Limb (tissue), 2 donors: ENCODE results near the gene MYCBPAP.
"Not testable (repeated sequence)": the region's sequence is repeated elsewhere in the genome, so short reads cannot be mapped to it uniquely, and the experiment has no call there.

ENCODE experiments used
- DNase-seq, 2 donors: peaks; one replicate each; pipeline ENCODE4 v3.0.0-alpha.2; 2016; ENCODE audit errors: extremely low spot score in 2 of 2

The MYCBPAP gene

DNA sequence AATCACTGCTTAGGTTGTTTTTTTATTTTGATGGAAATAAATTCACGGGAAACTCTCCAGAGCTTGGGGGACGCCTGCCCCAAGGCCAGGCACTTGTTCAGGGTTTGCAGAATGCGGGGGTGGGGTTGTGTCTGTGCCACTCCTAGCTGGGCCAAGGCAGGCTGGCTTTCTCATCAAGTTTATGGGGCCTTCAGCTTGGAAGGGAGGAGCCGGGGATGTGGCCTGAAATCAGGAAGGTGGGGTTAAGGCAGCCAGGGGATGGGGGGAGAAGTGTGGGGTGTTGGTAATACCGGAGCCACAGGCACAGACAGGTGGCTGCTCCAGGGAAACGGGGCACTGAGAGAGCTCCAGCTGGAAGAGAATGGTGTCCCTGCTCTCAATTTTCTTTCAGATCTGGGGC lies 37.8 kb upstream of the MYCBPAP start:
- no peak for DNase-seq

DNA sequence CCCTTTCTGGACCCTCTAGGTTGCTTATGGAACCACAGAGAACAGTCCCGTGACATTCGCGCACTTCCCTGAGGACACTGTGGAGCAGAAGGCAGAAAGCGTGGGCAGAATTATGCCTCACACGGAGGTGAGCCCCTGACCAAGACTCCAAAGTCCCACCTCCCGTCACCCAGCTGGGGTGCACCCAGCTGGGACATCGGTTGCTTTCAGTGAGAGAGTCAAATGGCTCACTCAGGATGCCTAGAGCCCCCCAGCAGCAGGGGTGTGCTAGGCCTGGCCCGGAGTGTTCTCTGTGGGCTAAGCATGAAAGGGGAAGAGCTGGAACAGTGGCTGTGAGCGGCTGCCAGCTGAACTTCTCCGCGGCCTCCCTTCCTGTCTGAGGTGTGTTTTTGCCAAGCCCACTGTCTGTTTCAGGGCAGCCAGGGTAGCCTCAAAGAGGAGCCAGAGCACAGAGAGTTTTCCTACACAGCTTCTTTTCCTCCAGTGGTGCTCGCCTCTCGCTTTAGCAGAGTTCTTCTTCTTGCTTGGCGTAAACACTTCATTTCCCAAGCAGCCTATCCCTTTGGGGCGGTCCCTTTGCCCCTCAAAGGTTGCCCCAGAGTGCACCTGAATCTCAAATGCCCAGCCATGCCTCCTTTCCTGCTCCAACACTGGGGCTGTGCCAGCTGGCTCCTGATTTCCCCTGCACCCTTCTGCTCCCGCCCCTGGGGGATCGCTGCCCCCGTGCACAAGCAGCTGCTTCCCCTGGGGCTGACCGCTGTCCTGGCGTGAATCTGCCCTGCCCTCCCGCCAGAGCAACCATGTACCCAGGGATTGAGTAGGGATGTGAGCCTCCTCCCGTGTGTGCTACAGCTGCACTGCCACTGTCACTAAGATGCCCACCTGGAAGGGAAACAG lies 37.0 kb upstream of the MYCBPAP start:
- no peak for DNase-seq

DNA sequence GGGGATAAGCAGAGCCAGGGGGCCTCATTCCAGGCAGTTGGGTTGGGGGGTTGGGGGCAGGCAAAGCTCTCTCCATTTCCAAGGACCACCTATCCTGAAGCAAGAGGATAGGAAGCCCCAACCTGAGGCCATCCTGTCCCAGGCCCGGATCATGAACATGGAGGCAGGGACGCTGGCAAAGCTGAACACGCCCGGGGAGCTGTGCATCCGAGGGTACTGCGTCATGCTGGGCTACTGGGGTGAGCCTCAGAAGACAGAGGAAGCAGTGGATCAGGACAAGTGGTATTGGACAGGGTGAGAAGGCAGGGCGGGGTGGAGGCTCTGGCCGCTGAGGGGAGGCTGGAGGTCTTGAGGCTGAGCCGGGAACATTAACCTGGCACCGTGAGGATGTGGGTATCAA lies 36.0 kb upstream of the MYCBPAP start:
- no peak for DNase-seq

DNA sequence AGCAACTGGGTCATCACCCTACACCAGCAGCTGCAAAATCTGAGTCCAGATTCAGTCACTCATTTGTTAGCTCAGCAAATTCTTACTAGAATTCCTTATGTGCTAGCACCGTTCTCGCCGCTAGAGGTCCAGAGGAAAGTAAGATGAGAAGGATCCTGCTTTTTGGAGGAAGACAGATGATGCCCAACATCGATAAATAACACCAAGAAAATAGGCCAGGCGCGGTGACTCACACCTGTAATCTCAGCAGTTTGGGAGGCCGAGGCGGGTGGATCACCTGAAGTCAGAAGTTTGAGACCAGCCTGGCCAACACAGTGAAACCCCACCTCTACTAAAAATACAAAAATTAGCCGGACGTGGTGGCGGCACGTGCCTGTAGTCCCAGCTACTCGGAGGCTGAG lies 35.5 kb upstream of the MYCBPAP start:
- peak in 1 of 2 donors; percentile 51 for DNase-seq

DNA sequence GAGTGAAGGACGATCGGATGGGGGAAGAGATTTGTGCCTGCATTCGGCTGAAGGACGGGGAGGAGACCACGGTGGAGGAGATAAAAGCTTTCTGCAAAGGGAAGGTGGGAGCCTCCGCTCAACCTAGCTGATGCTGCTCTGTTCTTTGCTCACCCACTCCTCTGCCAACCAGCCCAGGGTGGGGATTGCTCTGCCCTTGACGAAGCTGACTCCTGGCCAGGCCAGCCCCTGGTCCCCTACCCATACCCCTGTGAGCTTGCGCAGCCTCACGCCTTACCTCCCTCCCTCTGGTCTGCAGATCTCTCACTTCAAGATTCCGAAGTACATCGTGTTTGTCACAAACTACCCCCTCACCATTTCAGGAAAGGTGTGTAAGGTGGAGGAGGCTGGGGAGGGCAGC lies 34.3 kb upstream of the MYCBPAP start:
- no peak for DNase-seq

DNA sequence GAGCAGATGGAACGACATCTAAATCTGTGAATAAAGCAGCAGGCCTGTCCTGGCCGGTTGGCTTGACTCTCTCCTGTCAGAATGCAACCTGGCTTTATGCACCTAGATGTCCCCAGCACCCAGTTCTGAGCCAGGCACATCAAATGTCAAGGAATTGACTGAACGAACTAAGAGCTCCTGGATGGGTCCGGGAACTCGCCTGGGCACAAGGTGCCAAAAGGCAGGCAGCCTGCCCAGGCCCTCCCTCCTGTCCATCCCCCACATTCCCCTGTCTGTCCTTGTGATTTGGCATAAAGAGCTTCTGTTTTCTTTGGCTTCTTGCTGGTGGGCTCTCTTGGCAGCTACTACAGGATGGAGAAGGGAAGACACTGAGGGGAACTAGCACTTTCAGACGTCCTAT lies 33.7 kb upstream of the MYCBPAP start:
- DNase-seq: no peak

DNA sequence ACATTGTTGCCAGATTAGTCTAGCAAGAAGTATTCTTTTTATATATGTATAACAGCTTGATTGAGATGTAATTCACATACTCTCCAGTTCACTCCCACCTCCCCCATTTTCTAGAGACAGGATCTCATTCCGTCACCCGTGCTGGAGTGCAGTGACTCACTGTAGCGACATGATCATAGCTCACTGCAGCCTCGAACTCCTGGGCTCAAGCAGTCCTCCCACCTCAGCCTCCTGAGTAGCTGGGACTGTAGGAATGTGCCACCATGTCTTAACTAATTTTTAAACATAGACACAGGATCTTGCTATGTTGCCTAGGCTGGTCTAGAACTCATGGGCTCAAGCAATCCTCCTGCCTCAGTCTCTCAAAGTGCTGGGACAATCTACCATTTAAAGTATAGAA lies 32.9 kb upstream of the MYCBPAP start:
- DNase-seq: no peak

DNA sequence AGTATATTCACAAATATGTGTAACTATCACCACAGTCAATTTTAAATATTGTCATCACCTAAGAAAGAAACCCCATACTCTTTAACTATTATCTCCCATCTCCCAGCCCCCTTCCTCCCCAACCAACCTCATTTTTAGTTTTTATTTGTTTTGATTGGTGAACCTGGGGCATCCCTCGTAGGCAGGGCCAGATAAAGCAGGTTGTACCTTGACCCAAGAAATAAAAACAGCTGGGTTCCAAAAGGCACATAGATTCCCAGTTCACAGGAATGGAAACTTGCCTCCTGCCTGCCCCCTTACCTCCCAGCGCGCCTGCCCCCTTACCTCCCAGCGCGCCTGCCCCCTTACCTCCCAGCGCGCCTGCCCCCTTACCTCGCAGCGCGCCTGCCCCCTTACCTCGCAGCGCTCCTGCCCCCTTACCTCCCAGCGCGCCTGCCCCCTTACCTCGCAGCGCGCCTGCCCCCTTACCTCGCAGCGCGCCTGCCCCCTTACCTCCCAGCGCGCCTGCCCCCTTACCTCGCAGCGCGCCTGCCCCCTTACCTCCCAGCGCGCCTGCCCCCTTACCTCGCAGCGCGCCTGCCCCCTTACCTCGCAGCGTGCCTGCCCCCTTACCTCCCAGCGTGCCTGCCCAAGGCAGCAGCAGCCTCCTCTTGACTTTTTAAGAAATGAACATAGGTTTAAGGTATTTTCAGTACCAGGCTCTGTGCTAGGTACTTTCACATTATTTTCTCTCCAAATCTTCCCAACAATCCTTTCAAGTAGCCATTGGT lies 32.3 kb upstream of the MYCBPAP start:
- DNase-seq: not testable (repeated sequence)

DNA sequence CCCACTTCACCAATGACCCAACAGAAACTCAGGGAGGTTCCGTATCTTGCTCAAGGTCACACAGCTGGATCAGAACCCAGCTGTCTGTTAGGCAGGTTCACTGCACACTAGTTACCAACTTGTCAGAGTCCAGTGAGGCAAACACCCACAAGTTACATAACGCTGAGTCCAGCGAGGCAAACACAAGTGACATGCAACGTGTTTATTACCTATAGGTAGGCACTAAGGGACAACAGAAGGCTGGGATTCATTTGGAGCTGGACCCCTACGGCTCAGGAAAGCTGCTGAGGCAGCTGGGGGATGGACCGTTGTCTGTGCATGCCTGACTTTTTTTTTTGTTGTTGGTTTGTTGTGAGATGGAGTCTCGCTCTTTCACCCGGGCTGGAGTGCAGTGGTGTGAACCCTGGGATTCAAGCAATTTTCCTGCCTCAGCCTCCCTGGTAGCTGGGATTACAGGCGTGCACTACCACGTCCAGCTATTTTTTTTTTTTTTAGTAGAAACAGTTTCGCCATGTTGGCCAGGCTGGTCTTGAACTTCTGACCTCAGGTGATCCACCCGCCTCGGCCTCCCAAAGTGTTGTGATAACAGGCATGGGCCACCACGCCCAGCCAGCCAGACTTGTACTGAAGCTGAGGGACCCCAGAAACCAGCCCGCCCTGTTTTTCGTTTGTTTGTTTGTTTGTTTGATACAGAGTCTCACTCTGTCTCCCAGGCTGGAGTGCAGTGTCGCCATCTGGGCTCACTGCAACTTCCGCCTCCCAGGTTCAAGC lies 31.5 kb upstream of the MYCBPAP start:
- DNase-seq: no peak

DNA sequence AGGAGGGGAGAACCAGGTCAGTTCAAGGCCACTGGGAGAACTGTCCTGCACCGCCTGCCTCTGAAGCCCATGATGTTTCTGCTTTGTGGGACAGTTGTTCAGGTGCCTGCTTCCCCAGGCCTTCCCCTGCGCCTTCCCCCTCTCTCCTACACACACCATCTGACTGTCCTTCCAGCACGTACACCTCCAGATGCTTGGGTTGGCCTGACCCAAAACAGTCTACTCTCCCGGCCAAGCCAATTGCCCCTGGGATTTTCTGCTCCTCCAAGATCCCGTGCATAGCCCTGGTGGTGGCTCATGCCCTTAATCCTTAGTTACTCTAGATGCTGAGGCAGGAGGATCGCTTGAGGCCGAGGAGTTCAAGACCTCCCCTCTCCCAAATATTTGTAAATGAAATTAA lies 30.3 kb upstream of the MYCBPAP start:
- no peak for DNase-seq

DNA sequence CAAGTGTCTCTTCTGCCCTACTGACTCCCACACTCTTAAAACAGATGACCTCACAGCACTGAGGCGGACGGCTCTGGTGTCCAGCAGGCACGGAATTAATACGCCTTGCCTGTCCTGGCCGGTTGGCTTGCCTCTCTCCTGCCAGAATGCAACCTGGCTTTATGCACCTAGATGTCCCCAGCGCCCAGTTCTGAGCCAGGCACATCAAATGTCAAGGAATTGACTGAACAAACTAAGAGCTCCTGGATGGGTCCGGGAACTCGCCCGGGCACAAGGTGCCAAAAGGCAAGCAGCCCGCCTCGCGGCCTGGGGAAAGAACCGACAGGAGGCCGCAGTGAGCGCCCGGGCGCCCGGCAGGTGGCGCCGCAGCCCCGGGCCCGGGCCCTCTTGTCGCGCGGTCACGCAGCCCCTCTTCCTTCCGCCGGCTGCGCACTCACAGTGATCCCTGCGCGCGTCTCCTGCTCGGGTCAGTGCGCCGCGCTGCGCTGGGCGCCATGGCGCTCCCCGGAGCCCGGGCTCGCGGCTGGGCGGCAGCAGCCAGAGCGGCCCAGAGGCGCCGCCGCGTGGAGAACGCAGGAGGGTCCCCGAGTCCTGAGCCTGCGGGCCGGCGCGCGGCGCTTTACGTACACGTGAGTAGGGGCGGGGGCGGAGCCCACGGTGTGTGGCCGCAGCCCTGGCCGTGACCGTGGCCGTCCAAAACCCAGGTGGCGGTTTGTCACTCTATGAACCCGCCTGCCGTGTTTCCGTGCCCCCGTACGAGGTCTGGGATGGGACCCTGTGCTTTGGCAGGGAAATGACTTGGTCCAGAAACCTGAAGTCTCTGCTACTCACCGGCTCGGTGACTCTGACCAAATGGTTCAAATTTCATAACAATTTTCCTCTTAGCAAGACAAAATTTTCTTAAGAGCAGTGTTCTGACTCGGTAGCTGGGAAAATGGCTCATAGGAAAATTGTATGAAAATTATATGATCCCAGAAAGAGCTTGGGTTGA lies 29.6 kb upstream of the MYCBPAP start, which contains the start of gene RSAD1:
RSAD1 (plus strand) TSS at position 470 of the 991 bp plus-strand sequence; CDS start at position 495, 25 bp downstream.
- DNase-seq: peak; percentile 86 to 90

DNA sequence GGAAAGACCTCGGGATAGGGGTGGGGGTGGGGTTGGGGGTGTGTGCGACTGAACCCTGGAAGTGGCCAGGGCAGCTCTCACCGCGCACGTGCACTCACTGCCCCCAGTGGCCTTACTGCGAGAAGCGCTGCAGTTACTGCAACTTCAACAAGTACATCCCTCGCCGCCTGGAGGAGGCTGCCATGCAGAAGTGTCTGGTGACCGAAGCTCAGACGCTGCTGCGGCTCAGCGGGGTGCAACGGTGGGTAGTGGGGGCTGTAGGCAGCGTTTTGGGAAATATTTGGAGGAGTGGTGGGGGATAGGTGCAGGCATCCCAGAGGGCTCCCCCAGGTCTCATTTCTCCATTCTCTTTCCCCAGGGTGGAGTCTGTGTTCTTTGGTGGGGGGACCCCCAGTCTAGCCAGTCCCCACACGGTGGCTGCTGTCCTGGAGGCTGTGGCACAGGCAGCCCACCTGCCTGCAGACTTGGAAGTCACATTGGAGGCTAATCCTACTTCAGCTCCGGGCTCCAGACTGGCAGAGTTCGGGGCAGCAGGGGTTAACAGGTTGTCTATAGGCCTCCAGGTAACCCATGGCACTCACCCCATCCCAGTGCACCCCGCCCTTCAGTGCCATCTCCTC lies 28.6 kb upstream of the MYCBPAP start:
- peak; percentile 59 to 82 for DNase-seq

DNA sequence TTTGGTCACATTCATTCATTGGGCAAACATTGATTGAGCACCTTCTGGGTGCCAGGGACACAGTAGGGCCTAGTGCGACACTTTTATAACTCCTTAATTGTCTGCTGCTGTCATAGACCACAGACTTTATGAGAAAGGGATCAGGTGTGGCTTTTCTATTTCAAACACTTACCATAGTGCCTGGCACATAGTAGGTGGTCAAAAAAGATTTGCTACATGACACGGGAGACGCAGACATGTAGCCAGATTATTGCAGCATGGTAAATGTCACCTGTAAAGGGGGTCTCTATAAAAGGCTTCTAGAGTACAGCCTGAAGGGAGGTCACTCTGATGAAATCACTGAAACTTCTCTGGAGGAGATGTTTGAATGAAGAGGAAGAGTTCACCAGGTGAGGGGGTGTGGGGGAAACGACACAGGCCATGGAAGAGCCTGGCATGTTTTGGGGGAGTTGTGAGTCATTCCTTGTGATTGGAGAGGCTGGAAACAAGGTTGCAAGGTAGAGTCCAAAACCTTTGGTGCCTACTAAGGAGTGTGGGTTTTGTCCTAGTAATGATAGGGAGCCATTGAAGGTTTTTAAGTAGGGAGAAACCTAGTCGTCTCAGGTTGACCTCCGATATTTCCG lies 28.0 kb upstream of the MYCBPAP start:
- no peak for DNase-seq

DNA sequence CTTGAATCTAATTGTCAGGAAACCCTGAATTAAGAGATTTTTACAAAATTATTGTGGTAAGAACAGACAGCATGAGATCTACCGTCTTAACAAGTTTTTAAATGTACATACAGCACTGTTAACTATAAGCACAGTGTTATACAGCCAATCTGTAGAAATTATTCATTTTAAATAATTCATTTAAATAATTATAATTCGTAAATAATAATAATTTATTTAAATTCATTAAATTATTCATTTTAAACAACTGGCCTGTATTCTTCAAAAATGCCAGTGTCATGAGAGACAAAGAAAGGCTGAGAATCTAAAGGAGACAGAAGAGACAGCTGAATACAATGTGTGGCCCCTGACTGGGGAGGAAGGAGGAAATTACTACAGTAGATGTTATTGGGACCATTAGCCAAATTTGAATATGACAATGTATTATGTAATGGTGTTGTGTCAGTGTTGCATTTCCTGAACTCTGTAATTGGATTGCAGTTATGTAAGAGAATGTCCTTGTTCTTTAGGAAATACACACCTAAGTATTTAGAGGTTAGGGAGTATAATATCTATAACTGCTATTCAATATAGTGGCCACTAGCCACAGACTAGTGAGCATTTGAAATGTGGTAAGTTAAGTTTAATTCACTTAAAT lies 27.3 kb upstream of the MYCBPAP start:
- no peak for DNase-seq

DNA sequence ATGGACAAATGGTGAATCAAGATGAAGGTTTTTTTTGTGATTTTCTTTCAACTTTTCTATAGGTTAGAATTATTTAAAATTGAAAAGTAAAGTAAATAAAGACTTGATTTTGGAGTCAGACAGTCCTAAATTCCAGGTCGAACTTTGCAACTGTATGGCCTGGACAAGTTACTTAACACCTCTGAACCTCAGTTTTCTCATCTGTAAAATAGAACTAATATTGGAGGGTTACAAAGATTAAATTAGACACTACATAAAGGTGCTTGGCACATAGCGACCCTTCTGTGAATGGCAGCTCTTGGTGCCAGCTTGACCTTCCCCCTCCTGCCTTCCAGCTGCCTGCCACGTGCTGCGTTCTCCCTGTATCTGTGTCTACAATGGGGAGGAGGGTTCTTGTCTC lies 26.6 kb upstream of the MYCBPAP start:
- DNase-seq: no peak

DNA sequence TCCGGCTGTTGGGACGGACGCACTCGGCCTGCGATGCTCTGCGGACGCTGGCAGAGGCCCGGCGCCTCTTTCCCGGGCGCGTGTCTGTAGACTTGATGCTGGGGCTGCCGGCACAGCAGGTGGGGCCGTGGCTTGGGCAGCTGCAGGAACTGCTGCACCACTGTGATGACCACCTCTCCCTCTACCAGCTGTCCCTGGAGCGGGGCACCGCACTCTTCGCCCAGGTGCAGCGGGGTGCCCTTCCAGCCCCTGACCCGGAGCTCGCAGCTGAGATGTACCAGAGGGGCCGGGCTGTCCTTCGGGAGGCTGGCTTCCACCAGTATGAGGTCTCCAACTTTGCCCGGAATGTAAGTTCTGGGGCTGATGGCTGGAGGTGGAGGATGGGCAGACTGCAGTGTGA lies 26.1 kb upstream of the MYCBPAP start:
- no peak for DNase-seq

DNA sequence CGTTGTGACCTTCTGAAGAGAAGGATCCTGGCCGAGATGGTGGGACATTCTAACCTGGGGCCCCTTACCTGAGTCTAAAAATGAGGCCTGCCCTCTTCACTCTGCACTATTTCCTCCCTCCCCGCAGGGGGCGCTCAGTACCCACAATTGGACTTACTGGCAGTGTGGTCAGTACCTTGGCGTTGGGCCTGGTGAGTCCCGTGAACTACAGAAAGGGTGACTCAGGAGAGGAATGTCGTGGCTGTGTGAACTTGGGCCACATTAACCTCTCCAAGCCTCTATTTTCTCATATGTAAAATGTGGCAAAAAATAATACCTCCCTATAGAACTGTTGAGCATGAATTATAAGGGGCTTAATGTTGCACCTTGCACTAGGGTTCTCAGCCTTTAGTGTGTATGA lies 25.7 kb upstream of the MYCBPAP start:
- DNase-seq: peak; percentile 70 to 87

DNA sequence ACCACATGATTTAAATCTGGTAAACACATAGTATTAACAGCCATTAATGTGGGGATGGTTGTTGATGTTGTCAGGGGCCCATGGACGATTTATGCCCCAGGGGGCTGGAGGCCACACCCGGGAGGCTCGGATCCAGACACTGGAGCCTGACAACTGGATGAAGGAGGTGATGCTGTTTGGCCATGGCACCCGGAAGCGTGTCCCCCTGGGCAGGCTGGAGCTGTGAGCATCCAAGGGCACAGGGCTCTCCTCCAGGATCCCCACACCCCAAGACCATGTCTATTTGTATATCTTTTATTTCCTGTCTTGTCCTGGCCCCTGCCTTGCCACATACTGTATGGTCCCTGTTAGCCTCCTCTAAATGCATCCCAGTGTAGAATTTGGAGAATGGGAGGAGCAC lies 25.0 kb upstream of the MYCBPAP start:
- peak in 1 of 2 donors; percentile 25 for DNase-seq
